Choroid plexus epithelial cell (primary cell): ENCODE results near the gene SHROOM2.

Experiments
- DNase-seq: peaks from one replicate; pipeline ENCODE4 v3.0.0-alpha.2; 2010; ENCODE audit warnings: low read depth
- H3K4me3 ChIP-seq: 2 replicates; pipeline ENCODE4 v1.5.1; 2011; ENCODE audit warnings: low read depth, mild to moderate bottlenecking, control low read depth, low read length, moderate library complexity
- CTCF ChIP-seq: conservative IDR thresholded peaks from 2 replicates; pipeline ENCODE4 v1.5.1; 2011; ENCODE audit warnings: low read depth, mild to moderate bottlenecking, control low read depth, inconsistent platforms, low read length, moderate library complexity

Gene SHROOM2

GRCh38 chrX:9907645-9908387 is 121.6 kb downstream of the SHROOM2 start:
- peak; percentile 74 for DNase-seq
- TF ChIP-seq CTCF: no peak
- H3K4me3 ChIP-seq: no peak overlapping the region

DNA sequence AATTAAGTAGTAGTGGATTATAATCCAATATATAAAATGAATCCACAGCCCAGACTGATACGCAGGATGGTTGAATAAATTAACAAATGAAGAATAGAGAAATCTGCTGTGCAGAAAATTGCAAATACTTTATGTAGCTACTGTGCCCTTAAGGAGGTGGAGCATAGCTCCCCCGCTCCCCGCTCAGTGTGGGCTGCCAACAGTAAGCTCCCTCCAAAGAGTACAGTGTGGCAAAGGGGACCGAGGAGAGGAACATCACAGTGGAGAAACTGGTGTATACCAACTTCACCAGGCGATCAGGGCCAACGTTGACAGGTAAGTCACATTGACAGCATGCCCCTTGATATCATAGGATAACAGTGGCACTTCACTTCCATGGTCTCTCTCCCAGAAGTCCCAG is 123.0 kb downstream of the SHROOM2 start:
- TF ChIP-seq CTCF: no peak

GRCh38 chrX:9911487-9911886 is 125.3 kb downstream of the SHROOM2 start:
- no peak overlapping the region for H3K4me3 ChIP-seq
- peak; percentile 65 for DNase-seq
- TF ChIP-seq CTCF: no peak

More for the DNA sequence above, 123.0 kb downstream of the SHROOM2 start:
- DNase-seq: no peak
- H3K4me3 ChIP-seq: no peak overlapping the region

DNA sequence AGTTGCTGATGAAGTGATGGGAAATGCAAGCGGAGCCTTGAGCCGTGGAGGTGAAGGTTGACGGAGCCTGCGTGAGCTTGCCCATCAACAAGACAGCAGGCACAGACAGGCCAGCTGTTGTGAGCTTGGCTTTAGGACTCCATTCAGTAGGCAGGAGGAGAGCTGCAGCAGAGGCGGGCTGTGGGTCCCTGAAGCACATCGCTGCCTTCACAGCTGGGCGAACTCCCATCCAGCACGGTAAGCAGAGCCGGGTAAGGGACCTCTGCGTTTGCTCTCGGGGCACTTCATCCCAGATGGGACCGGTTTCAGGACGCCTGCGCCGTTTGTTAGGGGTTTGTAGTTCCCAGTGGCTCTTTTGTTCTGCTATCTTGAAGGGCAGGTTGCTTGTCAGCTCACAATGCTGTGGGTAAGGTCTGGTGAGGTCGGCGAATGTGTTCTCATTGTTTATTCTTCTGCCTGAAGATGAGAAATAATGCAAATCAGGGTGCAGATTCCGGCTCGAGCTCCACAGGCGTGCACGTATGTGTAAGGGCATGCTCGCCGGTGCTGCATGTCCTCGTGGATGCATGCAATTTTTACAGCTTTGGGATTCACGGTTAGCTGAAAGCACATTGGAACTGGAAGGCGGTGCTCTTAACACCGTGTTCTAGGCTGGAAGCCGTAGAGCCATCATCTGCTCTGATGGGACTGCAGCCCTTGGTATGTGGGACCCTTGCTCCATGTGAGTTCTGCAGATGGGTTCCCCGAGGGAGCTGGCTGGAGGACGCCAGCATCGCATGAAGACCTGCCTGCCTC is 126.3 kb downstream of the SHROOM2 start:
- no peak for DNase-seq
- TF ChIP-seq CTCF: no peak
- H3K4me3 ChIP-seq: no peak overlapping the region

- TF ChIP-seq CTCF: no peak
- DNase-seq: peak; percentile 43
- no peak overlapping the region for H3K4me3 ChIP-seq
Measured at GRCh38 chrX:9913146-9913433, 126.9 kb downstream of the SHROOM2 start.

DNA sequence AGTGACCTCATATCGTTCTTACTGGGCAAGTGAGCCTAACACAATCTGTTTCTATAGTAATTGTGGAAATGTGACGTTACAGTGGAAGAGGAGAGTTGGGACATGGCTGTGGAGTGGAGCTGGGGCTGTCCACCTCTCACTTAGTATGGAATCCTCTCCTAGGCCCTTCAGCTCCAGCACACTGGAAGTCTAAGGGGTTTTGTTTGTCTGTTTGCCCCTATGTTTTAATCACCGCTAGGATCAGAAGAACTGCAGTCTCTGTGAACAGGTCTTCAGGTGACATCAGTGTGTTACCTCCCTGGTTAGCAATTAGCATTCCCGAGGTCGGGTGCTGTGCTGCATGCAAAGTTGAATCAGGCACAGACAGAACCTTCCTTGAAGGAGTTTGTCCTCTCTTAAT is 131.6 kb downstream of the SHROOM2 start:
- no peak overlapping the region for H3K4me3 ChIP-seq
- no peak for DNase-seq
- TF ChIP-seq CTCF: no peak
